HL-60 (cell line): ENCODE data around the gene MMP19.

ENCODE experiments used
- CTCF ChIP-seq: IDR thresholded peaks from one replicate; pipeline ENCODE4 v1.5.1; 2011; ENCODE audit warnings: low read length, control low read depth, inconsistent platforms; ENCODE audit not compliant: insufficient read depth
- GABPA ChIP-seq: IDR thresholded peaks from 2 replicates; pipeline ENCODE4 v1.6.1; 2012; ENCODE audit warnings: low read depth
- POLR2AphosphoS5 ChIP-seq: IDR thresholded peaks from 2 replicates; pipeline ENCODE4 v1.6.1; 2012; ENCODE audit warnings: low read depth
- REST ChIP-seq: IDR thresholded peaks from 2 replicates; pipeline ENCODE4 v1.6.1; 2012; ENCODE audit warnings: low read depth; ENCODE audit not compliant: insufficient replicate concordance
- SPI1 ChIP-seq: IDR thresholded peaks from 2 replicates; pipeline ENCODE4 v1.6.1; 2012; ENCODE audit warnings: low read depth, mild to moderate bottlenecking, borderline replicate concordance

DNA sequence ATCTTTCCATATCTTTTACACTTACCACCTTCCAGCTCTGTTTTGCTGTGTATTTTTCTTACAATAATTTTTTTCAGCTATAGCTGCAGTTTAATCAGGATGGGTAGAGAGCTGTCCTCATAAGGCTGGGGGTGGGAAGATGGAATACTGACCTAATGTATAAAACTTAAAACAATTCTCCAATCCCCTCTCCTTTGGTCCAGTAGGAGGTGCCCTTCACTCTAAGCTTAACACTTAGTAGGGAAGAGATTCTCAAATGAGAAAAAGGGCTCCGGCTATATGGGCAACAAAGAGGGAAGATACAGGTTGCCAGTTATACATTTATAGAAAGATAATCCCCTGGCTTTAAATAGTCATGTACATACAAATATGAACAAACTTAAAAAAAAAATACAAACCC is 22.1 kb downstream of the MMP19 start:
- no peak for TF ChIP-seq CTCF
- no peak for TF ChIP-seq GABPA
- no peak for TF ChIP-seq POLR2AphosphoS5
- TF ChIP-seq REST = no peak
- no peak for TF ChIP-seq SPI1
